GM19238 (cell line): ENCODE results near the gene CLCNKA.
A peak's percentile ranks its signal among the peaks of the same experiment; 100 is the strongest.
"Not testable (repeated sequence)": the region's sequence is repeated elsewhere in the genome, so short reads cannot be mapped to it uniquely, and the experiment has no call there.

ENCODE experiments used
- DNase-seq: peaks from one replicate; pipeline ENCODE4 v3.0.0; 2011; ENCODE audit warnings: low spot score; ENCODE audit not compliant: insufficient read length

CLCNKA gene

DNA sequence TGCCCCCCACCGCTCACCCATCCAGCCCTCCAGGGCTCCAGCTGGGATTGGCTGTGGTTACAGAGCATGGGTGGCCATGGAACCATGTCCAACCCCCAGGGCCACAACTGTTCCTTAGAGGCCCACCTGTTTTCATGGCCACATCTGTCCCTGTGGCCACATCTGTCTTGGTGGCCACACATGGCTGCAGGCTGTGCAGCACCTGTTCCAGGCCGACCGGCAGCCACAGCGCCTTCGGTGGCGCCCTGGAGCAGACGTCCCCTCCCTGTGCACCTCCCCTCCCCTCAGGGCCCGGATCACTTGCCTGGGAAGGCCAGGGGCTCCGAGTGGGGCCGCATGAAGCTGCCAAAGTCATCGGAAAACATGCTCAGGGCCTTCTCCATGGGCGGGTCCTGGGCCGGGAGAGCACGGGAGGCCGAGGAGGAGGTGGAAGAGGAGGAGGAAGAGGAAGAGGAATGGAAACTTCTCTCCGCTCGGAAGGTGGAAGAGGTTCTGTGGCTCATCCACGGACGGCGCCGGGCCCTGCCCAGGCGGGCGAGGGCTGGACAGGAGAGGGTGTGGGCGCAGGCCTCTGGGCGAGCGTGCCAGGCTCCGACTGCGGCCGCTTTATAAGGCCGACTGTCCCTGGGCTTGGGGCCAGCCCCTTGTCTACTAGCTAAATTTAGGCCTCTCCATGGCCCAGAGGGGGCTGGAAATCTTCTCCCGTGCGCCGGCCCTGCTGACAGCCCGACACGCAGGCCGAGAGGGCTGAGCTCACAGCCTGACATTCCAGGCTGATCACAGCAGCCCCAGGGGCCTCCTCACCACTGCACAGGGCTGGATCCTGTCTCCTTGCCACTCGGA is 4.2 kb upstream of the CLCNKA start, which contains the start of gene HSPB7:
TSS of gene HSPB7 (minus strand) at position 583 of the 843 bp plus-strand sequence. CDS start at position 503, 80 bp downstream.
- DNase-seq: no peak

DNA sequence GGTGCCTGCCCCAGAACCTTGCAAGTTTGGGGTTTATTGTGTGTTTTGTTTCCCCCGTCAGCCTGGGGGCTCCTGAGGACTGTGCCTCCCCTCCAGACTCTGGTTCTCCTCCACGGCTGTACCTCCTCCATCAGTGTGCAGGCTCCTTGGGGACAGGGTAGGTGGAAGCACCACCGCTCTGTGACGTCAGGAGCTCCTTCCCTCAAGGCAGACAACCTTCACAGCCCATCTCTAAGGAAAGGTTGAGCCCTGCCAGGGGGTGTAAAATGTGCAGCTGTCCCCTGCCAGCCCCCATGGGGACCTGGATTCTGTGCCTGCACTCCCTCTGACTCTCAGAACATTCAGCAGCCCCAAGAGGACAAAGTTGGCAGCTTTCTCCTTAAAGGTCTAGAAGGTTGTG is 3.5 kb upstream of the CLCNKA start:
- no peak for DNase-seq

DNA sequence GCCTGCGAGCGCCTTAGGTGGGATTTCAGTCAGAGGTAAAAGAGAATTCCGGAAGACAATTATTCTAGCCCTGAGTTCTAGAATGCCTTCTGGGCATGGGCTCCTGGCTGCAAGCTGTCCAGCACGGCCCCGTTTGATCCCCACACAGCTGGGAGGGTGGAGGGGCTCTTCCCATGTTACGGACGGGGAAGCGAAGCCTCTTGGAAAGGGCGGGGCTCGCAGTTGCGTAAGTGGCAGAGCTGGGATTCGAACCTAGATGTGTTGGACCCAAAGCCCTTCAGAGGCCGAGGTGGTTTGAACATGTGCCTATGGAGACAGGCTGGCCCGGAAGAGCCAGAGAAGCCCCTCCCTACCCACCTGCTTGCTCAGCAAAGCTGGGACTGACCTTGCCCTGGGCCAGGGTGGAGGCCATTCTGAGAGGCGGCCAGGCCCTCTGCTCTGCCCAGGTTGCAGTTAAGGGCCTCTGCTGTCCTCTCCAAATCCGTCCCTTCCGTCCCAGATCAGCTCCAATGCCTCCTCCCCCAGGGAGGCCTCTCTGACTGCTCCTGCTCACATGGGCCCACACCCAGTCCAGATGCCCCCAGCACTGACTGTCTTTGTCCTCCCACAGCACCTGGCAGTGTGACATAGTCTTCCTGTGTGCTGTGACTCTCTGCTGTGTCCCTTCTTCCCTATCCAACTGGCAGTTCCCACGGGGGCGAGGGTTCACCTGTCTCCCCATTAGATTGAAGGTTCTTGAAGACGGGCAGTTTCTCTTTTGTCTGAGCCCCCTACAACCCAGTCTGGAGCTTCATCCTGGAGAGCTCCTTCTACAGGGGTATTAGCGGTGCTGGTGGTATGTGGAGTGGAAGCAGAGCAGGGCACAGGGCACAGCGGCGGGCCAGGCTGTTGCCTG is 2.8 kb upstream of the CLCNKA start:
- no peak for DNase-seq

DNA sequence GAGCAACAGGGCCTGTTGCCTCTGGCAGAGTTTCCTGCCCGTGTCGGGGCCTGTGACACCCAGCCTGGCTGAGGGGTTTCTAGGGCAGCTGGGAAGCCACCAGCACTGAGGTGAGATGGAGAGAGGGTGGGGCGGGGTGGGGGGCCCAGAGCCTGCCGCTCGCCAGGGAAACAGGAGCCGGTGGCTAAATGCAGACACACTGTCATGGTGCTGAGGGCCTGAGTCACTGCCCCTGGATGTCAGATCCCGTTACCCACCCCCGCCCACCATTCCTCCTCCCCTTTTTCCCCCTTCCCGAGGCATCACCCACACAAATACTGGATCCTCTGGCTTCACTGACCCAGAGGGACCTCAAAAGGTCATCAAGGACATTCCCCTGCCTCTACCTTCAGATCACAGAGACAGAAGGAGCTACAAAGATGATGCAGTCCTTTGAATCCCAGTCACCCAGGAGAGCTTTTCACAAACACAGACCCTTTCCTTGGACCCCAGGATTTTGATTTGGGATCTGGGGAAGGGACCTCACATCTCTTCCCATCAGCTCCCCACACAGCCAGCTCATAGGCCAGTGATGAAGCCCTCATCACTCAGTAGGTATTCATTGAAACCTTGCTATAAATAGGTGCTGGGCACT is 2.1 kb upstream of the CLCNKA start:
- DNase-seq: no peak

DNA sequence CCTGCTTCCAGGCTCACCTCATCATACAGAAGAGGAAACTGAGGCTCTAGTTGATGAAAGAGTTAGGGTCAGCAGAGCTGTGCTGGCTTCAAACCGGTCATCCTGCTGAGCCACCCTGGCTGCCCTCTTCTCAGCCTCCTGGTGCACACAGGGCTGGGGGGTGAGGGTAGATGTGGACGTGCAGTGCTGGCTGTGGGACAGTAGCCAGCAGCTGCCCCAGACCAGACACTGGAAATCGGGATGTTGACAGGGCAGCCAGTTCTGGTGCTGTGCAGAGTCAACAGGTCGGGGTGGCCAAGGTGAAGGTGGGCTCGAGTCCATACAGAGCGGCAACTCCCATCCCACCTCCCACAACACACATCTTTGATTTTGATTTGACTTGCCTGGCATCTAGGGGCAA is 1.5 kb upstream of the CLCNKA start:
- DNase-seq: no peak

DNA sequence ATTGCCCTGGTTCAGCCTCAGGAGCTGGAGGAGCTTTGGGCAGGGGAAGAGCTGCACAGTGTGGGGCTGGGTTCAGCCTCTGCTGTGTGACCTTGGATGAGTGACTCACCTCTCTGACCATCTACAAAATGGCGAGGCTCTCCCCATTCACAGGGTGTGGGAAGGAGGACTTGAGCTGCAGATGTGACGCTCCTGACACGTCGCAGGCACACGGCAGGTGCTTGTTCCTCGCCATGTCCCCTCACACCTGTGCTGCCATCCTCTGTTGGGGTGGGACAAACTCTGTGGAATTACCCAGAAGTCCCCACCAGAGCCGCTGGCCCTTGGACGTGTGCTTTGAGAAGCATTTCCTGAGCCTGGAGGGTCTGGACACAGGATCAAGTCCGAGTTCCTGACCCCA is 958 bp upstream of the CLCNKA start:
- not testable (repeated sequence) for DNase-seq

DNA sequence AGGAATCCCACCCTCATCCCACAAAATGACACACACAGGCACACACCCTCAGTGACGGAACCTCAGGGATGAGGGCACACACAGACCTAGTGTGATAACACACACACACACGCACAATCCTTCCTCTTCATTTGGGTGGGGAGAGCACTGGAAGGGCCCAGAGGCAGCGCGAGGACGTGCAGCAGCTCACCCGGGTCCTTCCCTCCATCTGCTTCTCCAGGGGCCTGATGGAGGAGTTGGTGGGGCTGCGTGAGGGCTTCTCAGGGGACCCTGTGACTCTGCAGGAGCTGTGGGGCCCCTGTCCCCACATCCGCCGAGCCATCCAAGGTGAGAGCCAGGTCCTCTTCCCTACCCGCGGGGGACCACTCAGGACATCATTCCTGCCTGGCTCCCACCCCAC is 557 bp downstream of the CLCNKA start:
- no peak for DNase-seq

DNA sequence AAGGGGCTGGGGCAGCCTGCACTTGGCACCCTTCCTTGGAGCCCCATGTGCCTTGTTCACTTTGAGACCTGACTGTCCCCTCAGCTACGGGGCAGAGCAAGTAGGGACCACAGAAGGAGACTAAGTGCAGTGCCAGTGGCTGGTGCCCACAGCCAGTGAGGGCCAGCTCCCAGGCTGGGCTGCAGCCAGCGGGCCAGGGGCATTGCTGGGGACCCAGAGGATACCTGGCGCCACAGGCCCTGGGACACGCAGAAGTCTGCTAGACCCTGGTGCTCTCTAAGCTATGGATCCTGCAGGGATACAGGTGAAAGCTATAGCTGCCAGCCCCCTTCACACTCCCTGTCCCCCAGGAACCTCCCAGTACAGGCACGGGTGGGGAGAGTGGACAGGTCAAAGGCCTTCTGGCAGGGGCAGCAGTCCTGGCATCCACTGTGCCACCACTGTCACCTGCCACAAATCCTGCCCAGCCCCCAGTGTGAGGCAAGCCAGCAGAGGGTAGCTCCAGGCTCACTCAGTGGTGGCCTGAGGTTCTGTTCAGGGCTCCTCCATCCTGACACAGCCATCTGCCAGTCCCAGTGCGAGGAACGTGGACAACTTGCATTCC is 1.3 kb downstream of the CLCNKA start:
- no peak for DNase-seq

DNA sequence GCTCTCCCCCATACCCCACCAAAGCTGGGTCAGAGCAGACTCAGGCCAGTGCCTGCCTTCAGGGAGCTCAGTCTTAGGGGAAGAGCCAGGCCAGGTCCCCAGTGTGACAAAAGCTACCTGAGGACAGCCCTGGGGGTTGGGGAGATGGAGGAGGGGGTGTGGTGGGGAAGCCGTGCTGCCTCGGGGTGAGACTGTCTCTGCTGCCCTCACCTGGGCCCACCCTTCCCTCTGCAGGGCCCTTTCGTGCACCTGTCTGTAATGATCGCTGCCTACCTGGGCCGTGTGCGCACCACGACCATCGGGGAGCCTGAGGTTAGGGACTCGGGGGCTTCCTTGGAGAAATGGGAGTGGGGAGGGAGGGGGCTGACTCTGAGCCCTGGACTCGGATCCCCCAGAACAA is 4.5 kb downstream of the CLCNKA start:
- not testable (repeated sequence) for DNase-seq

GRCh38 chr1:16026723-16027484 is 5.1 kb downstream of the CLCNKA start:
- DNase-seq: no peak

DNA sequence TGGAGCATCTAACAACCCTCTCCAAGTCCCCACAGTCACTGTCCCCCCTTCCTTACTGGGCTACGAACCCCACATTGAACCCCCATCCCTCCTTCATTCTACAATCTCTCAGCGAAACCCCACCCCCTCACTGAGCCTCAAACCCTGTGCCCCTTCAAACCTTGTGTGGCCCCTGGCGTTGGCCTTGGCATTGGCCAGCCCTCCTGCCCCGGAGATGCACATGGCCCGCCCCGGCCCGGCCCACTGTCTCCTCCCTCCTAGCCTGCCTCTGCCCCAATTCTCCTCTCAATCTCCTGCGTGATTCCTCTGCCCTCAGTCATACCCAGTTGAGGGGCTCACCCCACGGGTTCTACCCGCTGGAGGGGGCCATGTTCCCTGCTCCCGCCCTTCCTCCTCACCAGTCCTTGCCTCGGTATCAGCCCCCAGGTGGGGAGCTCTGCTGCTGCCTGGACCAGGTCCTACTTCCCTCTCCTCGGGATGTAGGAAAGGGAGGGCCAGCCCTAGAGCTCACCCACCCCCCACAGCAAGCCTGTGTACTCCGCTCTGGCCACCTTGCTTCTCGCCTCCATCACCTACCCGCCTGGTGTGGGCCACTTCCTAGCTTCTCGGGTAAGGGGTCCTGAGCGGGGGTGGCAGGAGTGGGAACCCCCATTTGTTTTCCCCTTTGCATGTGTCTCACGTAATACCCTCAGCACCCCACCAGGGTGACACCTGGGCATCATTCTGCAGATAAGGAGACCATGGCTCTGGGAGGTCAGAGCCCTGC is 6.6 kb downstream of the CLCNKA start:
- DNase-seq: no peak

- not testable (repeated sequence) for DNase-seq
Measured at GRCh38 chr1:16029003-16029268, 7.1 kb downstream of the CLCNKA start.

GRCh38 chr1:16029288-16029687 is 7.5 kb downstream of the CLCNKA start:
- DNase-seq: no peak

DNA sequence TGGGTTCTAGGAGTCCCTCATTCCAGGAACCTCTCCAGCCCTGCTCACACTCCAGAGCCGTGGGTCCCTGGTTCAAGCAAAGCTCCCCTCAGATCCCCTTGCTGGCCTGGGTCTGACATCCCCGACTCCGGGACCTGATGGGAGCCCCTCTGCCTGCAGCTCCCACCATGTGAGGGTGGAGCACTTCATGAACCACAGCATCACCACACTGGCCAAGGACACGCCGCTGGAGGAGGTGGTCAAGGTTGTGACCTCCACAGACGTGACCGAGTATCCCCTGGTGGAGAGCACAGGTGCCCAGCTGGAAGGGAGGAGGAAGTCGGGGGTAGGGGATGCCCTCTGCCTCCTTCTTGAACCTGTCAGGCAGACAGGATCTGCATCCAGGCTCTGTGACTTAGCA is 9.7 kb downstream of the CLCNKA start:
- no peak for DNase-seq

DNA sequence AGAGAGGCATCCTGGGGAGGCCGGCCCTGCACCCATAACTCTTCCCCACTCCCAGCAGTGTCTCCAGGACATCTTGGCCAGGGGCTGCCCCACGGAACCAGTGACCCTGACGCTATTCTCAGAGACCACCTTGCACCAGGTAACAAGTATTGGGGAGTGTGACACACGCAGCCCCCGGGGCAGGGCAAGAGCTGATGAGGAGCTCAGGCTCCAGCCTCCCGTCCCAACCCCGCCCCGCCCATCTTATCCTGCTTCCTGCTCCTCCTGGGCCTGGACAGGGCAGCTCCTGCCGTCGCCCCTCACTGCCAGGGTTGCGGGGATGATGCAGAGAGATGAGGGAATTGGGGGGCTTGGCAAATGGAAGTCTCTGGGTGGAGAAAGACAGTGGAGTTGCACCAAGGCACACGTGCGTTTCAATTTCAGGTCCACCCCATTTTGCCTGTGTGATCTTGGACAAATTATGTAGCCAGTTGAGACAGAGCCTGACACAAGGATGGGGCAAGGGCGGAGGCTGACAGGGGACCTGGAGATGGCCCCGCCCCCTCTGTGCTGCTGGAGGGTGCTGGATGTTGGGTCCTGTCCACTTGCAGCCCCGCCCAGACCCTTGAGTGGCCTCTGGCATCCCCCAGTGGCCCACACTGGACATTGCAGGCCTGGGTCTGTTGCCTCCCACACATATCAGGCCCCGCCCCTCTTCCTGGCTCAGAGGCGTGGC is 10.7 kb downstream of the CLCNKA start:
- DNase-seq: peak; percentile 82

DNA sequence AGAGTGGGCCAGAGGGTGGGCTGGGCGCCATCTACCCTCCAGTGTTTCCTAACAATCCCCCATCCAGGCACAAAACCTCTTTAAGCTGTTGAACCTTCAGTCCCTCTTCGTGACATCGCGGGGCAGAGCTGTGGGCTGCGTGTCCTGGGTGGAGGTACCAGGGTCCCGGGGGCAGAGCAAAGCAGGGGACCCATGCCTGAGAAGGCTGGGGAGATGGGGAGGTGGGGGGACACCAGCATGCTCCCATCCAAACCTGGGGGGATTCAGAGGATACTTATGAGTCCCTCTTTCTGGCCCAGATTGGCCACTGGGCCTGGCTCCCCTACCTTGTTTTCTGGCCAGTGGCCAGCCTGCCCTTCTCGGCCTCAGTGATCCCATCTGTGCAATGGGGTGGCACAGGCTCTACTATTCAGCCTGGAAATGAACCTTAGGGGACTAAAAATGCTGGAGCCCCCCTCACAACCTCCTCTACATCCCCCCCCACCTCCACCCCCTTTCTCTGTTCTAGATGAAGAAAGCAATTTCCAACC is 11.3 kb downstream of the CLCNKA start:
- DNase-seq: not testable (repeated sequence)

GRCh38 chr1:16036461-16036860 is 14.6 kb downstream of the CLCNKA start:
- DNase-seq: not testable (repeated sequence)

GRCh38 chr1:16038620-16038912 is 16.7 kb downstream of the CLCNKA start:
- DNase-seq: no peak

DNA sequence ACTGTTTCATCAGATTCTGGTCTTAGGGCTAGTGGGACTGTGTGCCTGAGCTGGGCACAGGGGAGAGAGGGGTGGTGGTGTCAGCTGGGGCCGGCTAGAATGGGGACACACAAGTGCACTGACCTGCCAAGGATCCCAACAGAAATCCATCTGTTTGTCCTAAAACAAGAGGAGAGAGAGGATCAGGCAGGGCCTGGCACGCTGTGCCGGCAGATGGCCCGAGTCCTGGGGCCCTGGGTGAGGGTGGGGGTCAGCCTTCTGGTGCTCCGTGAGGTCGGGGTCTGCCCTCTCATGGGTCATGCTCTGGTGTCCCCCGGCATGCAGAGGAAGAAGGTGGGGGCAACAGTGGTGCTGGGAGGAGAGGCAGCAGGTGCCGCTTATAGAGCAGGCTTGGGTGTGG is 18.0 kb downstream of the CLCNKA start:
- not testable (repeated sequence) for DNase-seq
